ENCODE measurements around the gene FGR. TPM values are rescaled to one million over a fixed set of nuclear protein-coding genes. Genes with fewer than 3 reads are reported as not detected.

FGR gene
- polyA plus RNA-seq, 1 donor = 4.0 TPM

GRCh38 chr1:27571439-27572018 is 63.5 kb downstream of the FGR start:
- no peak overlapping the region for H3K27ac ChIP-seq (ENCODE audit: low read length)
- no peak overlapping the region for H3K4me3 ChIP-seq (ENCODE audit: low read length)
- no peaks in the 10 kb centered on the region for H3K36me3 ChIP-seq (ENCODE audit: control insufficient read depth, insufficient read depth, low read length)
- peaks cover 63% of the 10 kb centered on the region for H3K4me1 ChIP-seq (ENCODE audit: control insufficient read depth, insufficient read depth, low read length)
- no peaks in the 10 kb centered on the region for H3K9me3 ChIP-seq (ENCODE audit: control insufficient read depth, low read depth, low read length)
- no peaks in the 10 kb centered on the region for H3K27me3 ChIP-seq (ENCODE audit: control insufficient read depth, insufficient read depth, low read length)
- peak in 1 of 2 donors; percentile 55 for DNase-seq
- WGBS (ENCODE audit: insufficient coverage, low lambda C conversion rate) = no CpG with 5 or more reads among the region's 18 CpGs

GRCh38 chr1:27570784-27571183 is 64.2 kb downstream of the FGR start:
- no CpG with 5 or more reads among the region's 3 CpGs for WGBS (ENCODE audit: insufficient coverage, low lambda C conversion rate)
- no peaks in the 10 kb centered on the region for H3K27me3 ChIP-seq (ENCODE audit: control insufficient read depth, insufficient read depth, low read length)
- H3K27ac ChIP-seq (ENCODE audit: low read length) = no peak overlapping the region
- H3K9me3 ChIP-seq (ENCODE audit: control insufficient read depth, low read depth, low read length) = no peaks in the 10 kb centered on the region
- H3K36me3 ChIP-seq (ENCODE audit: control insufficient read depth, insufficient read depth, low read length) = no peaks in the 10 kb centered on the region
- H3K4me1 ChIP-seq (ENCODE audit: control insufficient read depth, insufficient read depth, low read length) = peaks cover 64% of the 10 kb centered on the region
- no peak for DNase-seq
- H3K4me3 ChIP-seq (ENCODE audit: low read length) = no peak overlapping the region

- no CpG with 5 or more reads among the region's 2 CpGs for WGBS (ENCODE audit: insufficient coverage, low lambda C conversion rate)
- DNase-seq = no peak
- Histone ChIP-seq H3K4me1 (ENCODE audit: control insufficient read depth, insufficient read depth, low read length) (peaks cover 69% of the 10 kb centered on the region), H3K4me3 (ENCODE audit: low read length) (no peak overlapping the region), H3K9me3 (ENCODE audit: control insufficient read depth, low read depth, low read length) (no peaks in the 10 kb centered on the region), H3K27ac (ENCODE audit: low read length) (no peak overlapping the region), H3K27me3 (ENCODE audit: control insufficient read depth, insufficient read depth, low read length) (no peaks in the 10 kb centered on the region), H3K36me3 (ENCODE audit: control insufficient read depth, insufficient read depth, low read length) (no peaks in the 10 kb centered on the region)
Observed at GRCh38 chr1:27570356-27570755, 64.6 kb downstream of the FGR start.

- no peak for DNase-seq
- H3K4me3 ChIP-seq (ENCODE audit: low read length) = no peak overlapping the region
Observed at GRCh38 chr1:27569506-27570291, 65.3 kb downstream of the FGR start.

GRCh38 chr1:27569088-27569460 is 65.9 kb downstream of the FGR start:
- Histone ChIP-seq H3K4me1 (ENCODE audit: control insufficient read depth, insufficient read depth, low read length) (peaks cover 70% of the 10 kb centered on the region), H3K9me3 (ENCODE audit: control insufficient read depth, low read depth, low read length) (no peaks in the 10 kb centered on the region), H3K27me3 (ENCODE audit: control insufficient read depth, insufficient read depth, low read length) (no peaks in the 10 kb centered on the region), H3K4me3 (ENCODE audit: low read length) (peak overlapping the region; percentile 41), H3K27ac (ENCODE audit: low read length) (peak overlapping the region; percentile 61), H3K36me3 (ENCODE audit: control insufficient read depth, insufficient read depth, low read length) (no peaks in the 10 kb centered on the region)
- no peak for DNase-seq
- no CpG with 5 or more reads among the region's 3 CpGs for WGBS (ENCODE audit: insufficient coverage, low lambda C conversion rate)

More at GRCh38 chr1:27569506-27570291, 65.3 kb downstream of the FGR start:
- no peaks in the 10 kb centered on the region for H3K9me3 ChIP-seq (ENCODE audit: control insufficient read depth, low read depth, low read length)
- H3K27ac ChIP-seq (ENCODE audit: low read length) = no peak overlapping the region
- no CpG with 5 or more reads among the region's 14 CpGs for WGBS (ENCODE audit: insufficient coverage, low lambda C conversion rate)
- H3K4me1 ChIP-seq (ENCODE audit: control insufficient read depth, insufficient read depth, low read length) = peaks cover 70% of the 10 kb centered on the region
- no peaks in the 10 kb centered on the region for H3K36me3 ChIP-seq (ENCODE audit: control insufficient read depth, insufficient read depth, low read length)
- H3K27me3 ChIP-seq (ENCODE audit: control insufficient read depth, insufficient read depth, low read length) = no peaks in the 10 kb centered on the region

- Histone ChIP-seq H3K9me3 (ENCODE audit: control insufficient read depth, low read depth, low read length) (no peaks in the 10 kb centered on the region), H3K4me3 (ENCODE audit: low read length) (peak overlapping the region; percentile 41), H3K36me3 (ENCODE audit: control insufficient read depth, insufficient read depth, low read length) (no peaks in the 10 kb centered on the region), H3K27ac (ENCODE audit: low read length) (peak overlapping the region; percentile 61), H3K4me1 (ENCODE audit: control insufficient read depth, insufficient read depth, low read length) (peaks cover 74% of the 10 kb centered on the region), H3K27me3 (ENCODE audit: control insufficient read depth, insufficient read depth, low read length) (no peaks in the 10 kb centered on the region)
- WGBS (ENCODE audit: insufficient coverage, low lambda C conversion rate) = no CpG with 5 or more reads among the region's 65 CpGs
- DNase-seq = peak; percentile 97 to 99
Observed at GRCh38 chr1:27568300-27569087, 66.5 kb downstream of the FGR start.

GRCh38 chr1:27567971-27568299 is 67.0 kb downstream of the FGR start:
- Histone ChIP-seq H3K36me3 (ENCODE audit: control insufficient read depth, insufficient read depth, low read length) (no peaks in the 10 kb centered on the region), H3K4me1 (ENCODE audit: control insufficient read depth, insufficient read depth, low read length) (peaks cover 74% of the 10 kb centered on the region), H3K27me3 (ENCODE audit: control insufficient read depth, insufficient read depth, low read length) (no peaks in the 10 kb centered on the region), H3K9me3 (ENCODE audit: control insufficient read depth, low read depth, low read length) (no peaks in the 10 kb centered on the region), H3K4me3 (ENCODE audit: low read length) (no peak overlapping the region), H3K27ac (ENCODE audit: low read length) (peak overlapping the region; percentile 12)
- no peak for DNase-seq
- WGBS (ENCODE audit: insufficient coverage, low lambda C conversion rate) = no CpG with 5 or more reads among the region's 8 CpGs

GRCh38 chr1:27567146-27567526 is 67.8 kb downstream of the FGR start:
- Histone ChIP-seq H3K9me3 (ENCODE audit: control insufficient read depth, low read depth, low read length) (no peaks in the 10 kb centered on the region), H3K27ac (ENCODE audit: low read length) (no peak overlapping the region), H3K4me3 (ENCODE audit: low read length) (no peak overlapping the region), H3K4me1 (ENCODE audit: control insufficient read depth, insufficient read depth, low read length) (peaks cover 74% of the 10 kb centered on the region), H3K36me3 (ENCODE audit: control insufficient read depth, insufficient read depth, low read length) (no peaks in the 10 kb centered on the region), H3K27me3 (ENCODE audit: control insufficient read depth, insufficient read depth, low read length) (no peaks in the 10 kb centered on the region)
- DNase-seq = no peak
- WGBS (ENCODE audit: insufficient coverage, low lambda C conversion rate) = no CpG with 5 or more reads among the region's 15 CpGs

- H3K27me3 ChIP-seq (ENCODE audit: control insufficient read depth, insufficient read depth, low read length) = no peaks in the 10 kb centered on the region
- no peaks in the 10 kb centered on the region for H3K36me3 ChIP-seq (ENCODE audit: control insufficient read depth, insufficient read depth, low read length)
- peaks cover 70% of the 10 kb centered on the region for H3K4me1 ChIP-seq (ENCODE audit: control insufficient read depth, insufficient read depth, low read length)
- H3K27ac ChIP-seq (ENCODE audit: low read length) = no peak overlapping the region
- H3K4me3 ChIP-seq (ENCODE audit: low read length) = no peak overlapping the region
- no peaks in the 10 kb centered on the region for H3K9me3 ChIP-seq (ENCODE audit: control insufficient read depth, low read depth, low read length)
- DNase-seq = no peak
- no CpG with 5 or more reads among the region's 13 CpGs for WGBS (ENCODE audit: insufficient coverage, low lambda C conversion rate)
Observed at GRCh38 chr1:27566462-27567145, 68.4 kb downstream of the FGR start.

Measured in large intestine (tissue), 3 donors.